ENCODE measurements around the gene SLC38A7.

- TF ChIP-seq YEATS2 (CRISPR knock-in tag; IDR thresholded peaks at IDR 0.05; ENCODE audit: borderline replicate concordance), result no peak
- TF ChIP-seq JUNB (CRISPR knock-in tag; IDR thresholded peaks at IDR 0.05; ENCODE audit: borderline replicate concordance), result no peak
- no peak for TF ChIP-seq ZNF530 (CRISPR knock-in tag; IDR thresholded peaks at IDR 0.05; ENCODE audit: low read depth)
- no peak for TF ChIP-seq EP300 (IDR thresholded peaks at IDR 0.05; ENCODE audit: low read depth in 2 of 2, low read length in 2 of 2)
- TF ChIP-seq EP300 (CRISPR knock-in tag; IDR thresholded peaks at IDR 0.05; ENCODE audit: borderline replicate concordance), result no peak
- TF ChIP-seq MAF1 (CRISPR knock-in tag; IDR thresholded peaks at IDR 0.05; ENCODE audit: borderline replicate concordance), result no peak
- no peak for TF ChIP-seq SMAD9 (CRISPR knock-in tag; IDR thresholded peaks at IDR 0.05)
- TF ChIP-seq ZNF138 (CRISPR knock-in tag; IDR thresholded peaks at IDR 0.05; ENCODE audit: low read depth), result no peak
- TF ChIP-seq CTCF (CRISPR knock-in tag; IDR thresholded peaks at IDR 0.05), result no peak
- TF ChIP-seq HCFC1 (IDR thresholded peaks at IDR 0.05; ENCODE audit: low read depth, low read length), result no peak
- TF ChIP-seq TEAD3 (CRISPR knock-in tag; optimal IDR thresholded peaks at IDR 0.05; ENCODE audit: borderline replicate concordance), result no peak
- no peak for TF ChIP-seq ZNF292 (CRISPR knock-in tag; IDR thresholded peaks at IDR 0.05; ENCODE audit: borderline replicate concordance, low read depth)
- TF ChIP-seq ZIK1 (CRISPR knock-in tag; IDR thresholded peaks at IDR 0.05; ENCODE audit: borderline replicate concordance, low read depth), result no peak
- TF ChIP-seq YY1 (IDR thresholded peaks at IDR 0.05; ENCODE audit: insufficient read depth, insufficient replicate concordance, low read depth, low read length), result no peak
- no peak for TF ChIP-seq SP5 (CRISPR knock-in tag; IDR thresholded peaks at IDR 0.05; ENCODE audit: borderline replicate concordance, low read depth)
Measured at GRCh38 chr16:58649707-58650106, 34.9 kb downstream of the SLC38A7 start.

All from HepG2 (cell line).